ENCODE results near the gene ASS1. TPM values are rescaled to one million over a fixed set of nuclear protein-coding genes. Genes with fewer than 3 reads are reported as not detected.

The ASS1 gene
- total and polyA plus RNA-seq, 2 donors (not counting 1 experiment from before 2014, with no cell fraction given): 0.30 to 0.44 TPM

DNA sequence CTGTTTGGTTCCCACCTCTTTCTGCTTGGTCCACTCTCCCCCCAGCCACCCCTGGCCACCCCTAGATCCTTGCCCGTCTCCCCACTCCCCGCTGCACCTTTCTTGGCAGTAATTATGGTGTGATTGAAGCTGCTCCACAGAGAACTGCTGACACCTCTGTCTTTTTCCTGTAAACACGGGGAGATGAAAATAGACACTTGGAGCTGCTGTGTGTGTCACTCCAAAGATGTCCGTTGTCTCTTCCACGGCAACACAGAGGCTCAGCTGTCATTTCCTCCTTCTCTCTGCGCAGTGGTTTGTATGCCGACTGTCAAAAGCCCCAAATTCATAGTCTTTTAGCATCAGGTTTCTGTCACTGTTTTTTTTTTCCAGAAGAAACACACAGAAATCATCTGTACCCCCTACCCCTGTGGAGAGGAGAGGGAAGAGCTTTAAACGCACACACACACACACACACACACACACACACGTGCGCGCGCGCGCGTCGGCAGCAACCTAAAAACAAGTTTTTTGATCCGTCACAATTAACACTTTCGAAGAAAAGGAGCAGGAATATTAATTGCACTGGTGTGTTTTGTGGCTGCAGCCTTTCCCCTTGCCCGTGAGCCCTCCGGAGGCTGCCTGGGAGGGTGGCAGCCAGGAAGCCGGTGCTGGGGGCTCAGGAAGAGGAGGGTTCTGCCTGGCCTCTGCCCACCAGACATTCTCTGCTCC lies 39.8 kb downstream of the ASS1 start:
- H3K4me2 ChIP-seq (replicated peaks; ENCODE audit: low read depth, low read length, poor library complexity, severe bottlenecking): no peak overlapping the region
- H2AFZ ChIP-seq (ENCODE audit: insufficient read depth, low read depth, low read length, poor library complexity, severe bottlenecking): no peak overlapping the region
- H4K20me1 ChIP-seq (ENCODE audit: control insufficient read depth, insufficient read depth, low read length, poor library complexity, severe bottlenecking): no peaks in the 10 kb centered on the region
- Mint-ChIP-seq H3K4me3 (no peak overlapping the region), H3K4me1 (no peaks in the 10 kb centered on the region), H3K9me3 (ENCODE audit: insufficient read depth) (no peaks in the 10 kb centered on the region), H3K27me3 (peaks cover 19% of the 10 kb centered on the region), H3K27ac (no peak overlapping the region)
- no peaks in the 10 kb centered on the region for H3K9me3 ChIP-seq (ENCODE audit: control extremely low read depth in 1 of 3, control insufficient read depth in 2 of 3, insufficient read depth in 1 of 3, low read length in 2 of 3)
- ChIA-PET POLR2A (no interaction called here), CTCF (interaction anchor here (0.7 kb wide), 1 partner anchor 449 kb away, joined by 5 read pairs; no protein-coding TSS in a partner anchor)
- intact Hi-C loops (cut with micrococcal nuclease): no loop called here
- H3K9ac ChIP-seq (ENCODE audit: low read length): no peak overlapping the region
- H3K36me3 ChIP-seq (replicated peaks in 1 of 2; ENCODE audit: control extremely low read depth in 1 of 2, control insufficient read depth in 1 of 2, extremely low read depth in 1 of 2, insufficient read depth in 2 of 2, low read length in 1 of 2): no peaks in the 10 kb centered on the region
- no peak for TF ChIP-seq EZH2 (IDR thresholded peaks at IDR 0.05; ENCODE audit: borderline replicate concordance, insufficient read depth, low read depth, low read length, poor library complexity, severe bottlenecking)
- H3K27ac ChIP-seq (ENCODE audit: low read length in 2 of 2): no peak overlapping the region
- H3K79me2 ChIP-seq (ENCODE audit: control insufficient read depth, insufficient read depth, low read length): no peaks in the 10 kb centered on the region
- no peak overlapping the region for H3K4me3 ChIP-seq (ENCODE audit: control extremely low read depth in 1 of 5, extremely low read depth in 1 of 5, insufficient read depth in 1 of 5, low read depth in 2 of 5, low read length in 4 of 5)
- H3K27me3 ChIP-seq (replicated peaks in 1 of 4; ENCODE audit: control extremely low read depth in 1 of 4, control insufficient read depth in 3 of 4, insufficient read depth in 4 of 4, low read length in 3 of 4): peaks cover 0 to 5% (median 0%) of the 10 kb centered on the region in 4 experiments
- WGBS (ENCODE audit: insufficient coverage): 49% methylated on average over 8 of the region's 21 CpGs
- H3K4me1 ChIP-seq (ENCODE audit: control insufficient read depth in 2 of 2, insufficient read depth in 2 of 2, low read length in 2 of 2): no peaks in the 10 kb centered on the region
- DNase-seq (no peak), ATAC-seq (ENCODE audit: low read depth) (no peak)

DNA sequence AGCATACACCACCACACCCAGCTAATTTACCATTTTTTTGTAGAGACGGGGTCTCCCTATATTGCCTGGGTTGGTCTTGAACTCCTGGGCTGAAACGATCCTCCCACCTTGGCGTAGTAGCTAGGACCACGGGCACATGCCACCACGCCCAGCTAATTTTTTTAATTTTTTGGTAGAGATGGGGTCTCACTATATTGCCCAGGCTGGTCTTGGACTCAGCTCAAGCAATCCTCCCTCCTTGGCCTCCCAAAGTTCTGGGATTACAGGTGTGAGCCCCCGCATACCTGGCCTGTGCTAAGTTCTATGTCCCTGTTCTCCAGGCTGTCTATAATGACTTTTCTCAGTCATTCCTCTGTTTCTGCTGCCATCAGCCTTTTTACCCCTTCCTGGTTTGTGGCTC lies 41.3 kb downstream of the ASS1 start:
- no peak overlapping the region for H3K9ac ChIP-seq (ENCODE audit: low read length)
- H3K79me2 ChIP-seq (ENCODE audit: control insufficient read depth, insufficient read depth, low read length): no peaks in the 10 kb centered on the region
- DNase-seq (no peak), ATAC-seq (ENCODE audit: low read depth) (no peak)
- H3K9me3 ChIP-seq (ENCODE audit: control extremely low read depth in 1 of 3, control insufficient read depth in 2 of 3, insufficient read depth in 1 of 3, low read length in 2 of 3): no peaks in the 10 kb centered on the region
- no peak overlapping the region for H2AFZ ChIP-seq (ENCODE audit: insufficient read depth, low read depth, low read length, poor library complexity, severe bottlenecking)
- intact Hi-C loops (cut with micrococcal nuclease): no loop called here
- no peaks in the 10 kb centered on the region for H4K20me1 ChIP-seq (ENCODE audit: control insufficient read depth, insufficient read depth, low read length, poor library complexity, severe bottlenecking)
- POLR2A ChIA-PET: no interaction called here
- TF ChIP-seq EZH2 (IDR thresholded peaks at IDR 0.05; ENCODE audit: borderline replicate concordance, insufficient read depth, low read depth, low read length, poor library complexity, severe bottlenecking): no peak
- TF ChIP-seq, protein P1, sequence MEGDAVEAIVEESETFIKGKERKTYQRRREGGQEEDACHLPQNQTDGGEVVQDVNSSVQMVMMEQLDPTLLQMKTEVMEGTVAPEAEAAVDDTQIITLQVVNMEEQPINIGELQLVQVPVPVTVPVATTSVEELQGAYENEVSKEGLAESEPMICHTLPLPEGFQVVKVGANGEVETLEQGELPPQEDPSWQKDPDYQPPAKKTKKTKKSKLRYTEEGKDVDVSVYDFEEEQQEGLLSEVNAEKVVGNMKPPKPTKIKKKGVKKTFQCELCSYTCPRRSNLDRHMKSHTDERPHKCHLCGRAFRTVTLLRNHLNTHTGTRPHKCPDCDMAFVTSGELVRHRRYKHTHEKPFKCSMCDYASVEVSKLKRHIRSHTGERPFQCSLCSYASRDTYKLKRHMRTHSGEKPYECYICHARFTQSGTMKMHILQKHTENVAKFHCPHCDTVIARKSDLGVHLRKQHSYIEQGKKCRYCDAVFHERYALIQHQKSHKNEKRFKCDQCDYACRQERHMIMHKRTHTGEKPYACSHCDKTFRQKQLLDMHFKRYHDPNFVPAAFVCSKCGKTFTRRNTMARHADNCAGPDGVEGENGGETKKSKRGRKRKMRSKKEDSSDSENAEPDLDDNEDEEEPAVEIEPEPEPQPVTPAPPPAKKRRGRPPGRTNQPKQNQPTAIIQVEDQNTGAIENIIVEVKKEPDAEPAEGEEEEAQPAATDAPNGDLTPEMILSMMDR (IDR thresholded peaks at IDR 0.05): no peak
- CTCF ChIA-PET: no interaction called here
- H3K27ac ChIP-seq (ENCODE audit: low read length in 2 of 2): no peak overlapping the region
- H3K4me3 ChIP-seq (ENCODE audit: control extremely low read depth in 1 of 5, extremely low read depth in 1 of 5, insufficient read depth in 1 of 5, low read depth in 2 of 5, low read length in 4 of 5): no peak overlapping the region
- Mint-ChIP-seq H3K27me3 (peaks cover 18% of the 10 kb centered on the region), H3K9me3 (ENCODE audit: insufficient read depth) (no peaks in the 10 kb centered on the region), H3K4me3 (no peak overlapping the region), H3K27ac (no peak overlapping the region), H3K4me1 (no peaks in the 10 kb centered on the region)
- no peak overlapping the region for H3K4me2 ChIP-seq (replicated peaks; ENCODE audit: low read depth, low read length, poor library complexity, severe bottlenecking)
- H3K36me3 ChIP-seq (replicated peaks in 1 of 2; ENCODE audit: control extremely low read depth in 1 of 2, control insufficient read depth in 1 of 2, extremely low read depth in 1 of 2, insufficient read depth in 2 of 2, low read length in 1 of 2): no peaks in the 10 kb centered on the region
- peaks cover 0 to 5% (median 0%) of the 10 kb centered on the region in 4 experiments for H3K27me3 ChIP-seq (replicated peaks in 1 of 4; ENCODE audit: control extremely low read depth in 1 of 4, control insufficient read depth in 3 of 4, insufficient read depth in 4 of 4, low read length in 3 of 4)
- no peaks in the 10 kb centered on the region for H3K4me1 ChIP-seq (ENCODE audit: control insufficient read depth in 2 of 2, insufficient read depth in 2 of 2, low read length in 2 of 2)
- 92% methylated on average over 4 of the region's 6 CpGs for WGBS (ENCODE audit: insufficient coverage)
